Activated T-cell treated with anti-CD3 and anti-CD28 coated beads for 4 hours (primary cell): ENCODE data around the gene DNAJA2.

Experiments
- DNase-seq: peaks from one replicate; pipeline ENCODE4 v3.0.0-alpha.2; 2020

DNAJA2 gene

DNA sequence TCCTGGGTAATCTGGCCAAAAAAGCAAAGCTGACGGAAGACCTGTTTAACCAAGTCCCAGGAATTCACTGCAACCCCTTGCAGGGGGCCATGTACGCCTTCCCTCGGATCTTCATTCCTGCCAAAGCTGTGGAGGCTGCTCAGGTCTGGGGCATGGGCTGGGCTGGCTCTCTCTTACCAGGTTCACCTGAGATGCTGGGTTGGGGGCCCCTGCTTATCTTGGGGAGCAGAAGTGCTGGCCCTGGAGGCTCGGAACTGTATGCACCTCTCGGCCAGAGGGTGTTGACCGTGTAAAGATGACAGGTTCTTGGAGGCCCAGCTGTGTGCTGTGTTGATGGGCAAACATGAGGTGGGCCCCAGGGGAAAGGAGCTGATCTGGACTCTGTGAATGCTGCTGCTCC is 49.1 kb downstream of the DNAJA2 start:
- DNase-seq, result no peak

DNA sequence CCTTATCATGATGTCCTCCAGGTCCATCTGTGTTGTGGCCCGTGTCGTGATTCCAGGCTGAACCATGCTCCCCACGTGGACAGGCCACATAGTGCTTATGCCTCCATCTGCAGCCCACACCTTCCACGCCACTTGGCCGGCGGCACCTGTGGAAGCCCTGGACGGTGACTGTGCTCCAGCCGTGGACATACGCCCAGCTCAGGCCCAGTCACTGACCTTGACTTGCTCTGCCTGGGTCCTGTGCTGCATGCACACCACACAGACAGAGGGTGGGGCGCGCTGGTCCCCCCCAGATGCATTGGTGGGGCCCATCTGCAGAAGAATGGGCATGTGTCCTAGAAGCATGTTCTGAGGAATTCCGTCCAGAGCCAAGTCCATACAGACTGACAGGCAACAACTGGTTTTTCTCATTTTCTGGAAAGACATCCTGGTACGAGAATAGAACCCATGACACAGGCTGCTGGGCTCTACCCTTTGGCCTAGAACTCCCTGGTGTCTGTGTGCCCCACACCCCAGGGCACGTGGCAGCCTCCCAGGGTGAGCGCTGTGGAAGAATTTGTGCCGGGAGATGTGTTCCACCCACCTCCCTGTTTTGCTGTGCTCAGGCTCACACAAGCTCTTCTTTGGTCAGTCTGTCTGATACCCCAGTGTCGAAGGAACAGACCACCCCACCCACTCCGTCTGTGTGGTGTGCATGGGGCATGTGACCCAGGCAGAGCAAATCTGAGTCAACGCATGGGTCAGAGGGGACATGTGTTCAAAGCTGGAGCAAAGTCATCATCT is 49.8 kb downstream of the DNAJA2 start:
- DNase-seq, result no peak

DNA sequence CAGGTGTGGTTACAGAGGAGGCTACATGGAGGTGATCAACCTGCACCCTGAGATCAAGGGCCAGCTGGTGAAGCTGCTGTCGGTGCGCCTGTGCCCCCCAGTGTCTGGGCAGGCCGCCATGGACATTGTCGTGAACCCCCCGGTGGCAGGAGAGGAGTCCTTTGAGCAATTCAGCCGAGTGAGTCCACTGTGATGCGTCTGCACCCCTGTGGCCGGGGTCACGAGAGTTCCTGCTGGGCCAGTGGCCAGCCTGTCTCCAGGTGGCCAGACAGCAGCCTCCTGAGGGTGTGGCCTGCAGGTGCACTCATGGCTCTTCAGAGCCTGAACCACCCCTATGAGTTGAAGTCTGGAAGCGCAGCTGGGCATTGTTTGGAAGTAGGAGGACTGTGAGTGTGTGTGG is 51.2 kb downstream of the DNAJA2 start:
- DNase-seq, result no peak

DNA sequence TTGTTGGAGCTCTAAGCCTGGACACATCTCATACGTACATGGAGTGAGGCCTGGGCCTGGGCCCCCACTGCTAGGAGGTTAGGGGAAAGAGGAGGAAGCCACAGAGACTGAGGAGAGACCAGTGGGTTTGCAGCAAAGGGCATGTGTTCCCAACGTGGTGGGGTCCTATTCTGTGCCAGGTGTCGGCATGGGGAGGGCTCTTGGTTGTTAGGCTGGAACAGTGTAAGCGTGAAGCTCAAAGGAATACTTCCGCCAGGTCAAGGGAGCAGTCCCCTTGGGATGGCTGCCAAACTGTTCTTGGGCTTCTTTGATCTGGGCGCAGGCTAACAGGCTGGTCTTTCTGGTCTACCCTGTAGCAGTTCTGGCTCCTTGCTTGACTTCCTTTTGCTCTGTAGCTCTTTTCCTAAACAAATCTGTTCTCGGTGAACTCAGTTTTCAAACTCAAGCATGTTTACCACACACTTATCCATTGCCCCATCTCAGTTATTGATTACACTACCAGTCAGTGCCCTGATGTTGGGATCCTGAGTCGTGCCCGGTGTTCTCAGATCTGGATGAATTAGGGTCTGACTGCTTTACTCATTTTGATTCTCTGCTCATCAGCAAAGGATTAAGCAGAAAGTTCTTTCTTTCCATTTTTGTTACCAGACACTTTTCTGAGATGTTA is 52.9 kb downstream of the DNAJA2 start:
- no peak for DNase-seq

DNA sequence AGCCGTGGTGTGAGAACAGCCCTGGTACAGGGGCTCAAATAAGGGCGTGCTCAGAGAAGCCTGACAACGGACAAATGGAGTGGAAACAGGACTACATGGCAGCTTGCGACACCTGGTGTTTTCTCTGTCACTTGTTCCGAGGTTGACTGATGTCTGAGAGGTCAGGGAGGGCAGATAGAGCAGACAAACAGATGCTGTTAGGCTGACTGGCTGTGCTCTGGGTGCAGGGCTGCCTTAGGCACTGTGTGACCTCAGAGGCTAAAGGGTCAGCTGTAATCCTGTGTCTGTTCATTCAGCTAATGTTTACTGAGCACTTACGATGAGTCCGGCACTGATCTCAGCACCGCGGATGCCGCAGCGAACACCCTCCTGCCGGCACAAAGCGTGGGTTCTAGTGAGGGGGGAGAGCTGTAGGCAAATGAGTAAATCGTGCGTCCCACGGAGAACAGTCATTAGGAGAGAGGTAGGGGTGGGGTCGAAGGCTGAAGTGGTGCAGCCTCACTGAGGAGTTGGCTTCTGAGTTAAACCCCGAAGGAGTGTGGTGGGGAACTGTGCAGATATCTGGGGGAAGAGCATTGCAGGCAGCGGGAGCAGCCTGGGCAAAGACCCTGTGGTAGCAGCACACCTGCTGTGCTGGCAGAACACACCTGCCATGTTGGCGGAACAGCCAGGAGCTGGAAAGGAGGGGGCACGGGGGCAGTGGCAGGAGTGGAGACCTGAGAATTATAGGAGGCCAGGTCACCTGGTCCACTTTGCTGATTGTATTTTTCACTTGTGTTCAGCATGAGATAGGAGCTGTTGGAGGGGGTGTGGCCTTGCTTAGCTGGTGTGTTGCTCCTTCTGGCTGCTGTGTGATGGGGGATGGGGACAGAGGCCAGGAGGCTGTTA is 54.3 kb downstream of the DNAJA2 start:
- no peak for DNase-seq

DNA sequence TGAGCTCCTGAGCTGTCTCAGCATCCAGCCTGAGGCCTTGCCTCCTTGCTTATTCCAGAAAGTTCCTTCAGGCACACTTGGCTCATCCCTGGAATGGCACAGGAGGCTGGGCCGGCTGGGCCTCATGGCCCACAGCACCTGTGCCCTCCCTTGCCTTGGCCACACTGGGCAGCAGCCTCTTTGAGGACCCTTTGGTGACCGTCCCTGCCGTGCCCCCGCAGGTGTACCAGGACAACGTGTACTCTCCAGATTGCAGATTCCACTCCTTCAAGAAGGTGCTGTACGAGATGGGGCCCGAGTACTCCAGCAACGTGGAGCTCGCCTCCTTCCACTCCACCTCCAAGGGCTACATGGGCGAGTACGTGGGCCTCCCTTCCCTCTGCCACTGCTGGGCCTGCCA is 55.1 kb downstream of the DNAJA2 start:
- DNase-seq, result no peak

DNA sequence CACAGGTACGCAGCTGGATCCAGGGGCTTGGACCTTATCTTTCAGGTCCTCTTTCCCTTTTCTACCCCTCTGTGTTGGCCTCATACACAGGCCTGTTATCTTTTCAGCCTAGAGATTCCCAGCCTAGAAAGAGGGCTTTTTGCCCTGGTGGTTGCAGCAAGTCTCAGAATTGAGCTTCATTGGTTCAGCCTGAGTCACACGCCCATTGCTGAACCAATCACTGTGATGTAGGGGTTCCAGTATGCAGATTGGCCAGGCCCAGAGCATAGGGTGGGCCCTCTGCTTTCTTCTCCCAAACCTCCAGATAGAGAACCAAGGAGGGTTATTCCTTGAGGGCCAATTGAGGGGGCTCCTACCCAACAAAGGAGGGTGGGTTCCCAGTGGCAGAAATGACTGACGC is 56.5 kb downstream of the DNAJA2 start:
- DNase-seq, result no peak

DNA sequence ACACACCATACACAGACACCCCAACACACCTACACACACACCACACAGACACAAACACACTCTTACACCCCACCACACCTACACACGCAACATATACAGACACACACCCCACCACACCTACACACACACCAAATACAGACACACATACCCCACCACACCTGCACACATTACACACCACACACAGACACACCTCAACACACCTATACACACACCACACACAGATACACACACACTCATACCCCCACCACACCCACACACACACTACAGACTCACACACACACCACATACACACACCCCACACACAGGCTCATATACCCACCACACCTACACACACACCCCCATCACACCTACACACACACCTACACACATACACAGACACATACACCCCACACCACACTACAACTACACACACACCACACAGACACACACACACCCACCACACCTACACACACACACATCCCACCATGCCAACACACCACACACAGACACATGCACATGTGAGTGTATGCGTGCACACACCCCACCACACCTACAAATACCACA is 57.9 kb downstream of the DNAJA2 start:
- no peak for DNase-seq

DNA sequence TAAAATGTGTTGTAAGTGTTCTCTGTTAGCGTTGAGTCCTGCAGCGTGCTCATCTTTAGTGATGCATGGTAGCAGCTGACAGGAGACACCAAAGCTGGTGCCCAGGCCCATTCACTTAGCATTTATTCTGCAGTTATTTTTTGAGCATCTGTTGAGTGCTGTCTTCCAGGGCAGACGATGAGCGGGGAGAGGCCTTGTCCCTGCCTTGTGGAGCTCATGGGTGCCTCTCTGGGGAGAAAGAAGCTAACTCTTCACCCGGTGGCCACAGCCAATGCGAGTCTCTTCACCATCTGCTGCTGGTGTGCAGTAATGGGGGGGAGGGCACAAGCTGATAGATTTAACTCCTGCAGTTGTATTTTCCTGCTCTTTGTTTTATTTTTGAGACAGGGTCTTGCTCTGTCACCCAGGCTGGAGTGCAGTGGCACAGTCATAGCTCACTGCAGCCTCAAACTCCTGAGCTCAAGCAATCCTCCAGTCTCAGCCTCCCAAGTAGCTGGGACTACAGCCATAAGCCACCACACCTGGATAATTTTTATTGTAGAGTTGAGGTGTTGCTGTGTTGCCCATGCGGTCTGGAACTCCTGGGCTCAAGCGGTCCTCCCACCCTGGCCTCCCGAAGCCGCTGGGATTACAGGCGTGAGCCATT is 58.8 kb downstream of the DNAJA2 start:
- DNase-seq, result no peak

DNA sequence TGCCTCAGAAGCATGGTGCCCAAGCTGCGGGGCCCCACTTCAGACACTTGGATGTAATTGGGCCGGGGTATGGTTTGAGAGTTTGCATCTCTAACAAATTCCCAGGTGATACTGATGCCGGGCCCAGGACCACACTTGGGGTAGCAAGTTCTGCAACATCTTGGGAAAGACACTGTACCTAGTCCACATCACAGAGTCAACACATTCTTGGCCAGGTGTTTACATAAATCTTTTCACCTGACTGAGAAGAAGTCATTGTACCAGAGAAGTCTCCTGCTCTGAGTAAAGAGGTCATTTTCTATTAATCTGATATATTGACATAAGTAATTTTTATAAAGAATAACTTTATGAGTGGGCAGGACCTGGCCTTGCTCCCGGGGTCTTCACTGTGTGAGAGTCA is 61.8 kb downstream of the DNAJA2 start:
- DNase-seq, result no peak

DNA sequence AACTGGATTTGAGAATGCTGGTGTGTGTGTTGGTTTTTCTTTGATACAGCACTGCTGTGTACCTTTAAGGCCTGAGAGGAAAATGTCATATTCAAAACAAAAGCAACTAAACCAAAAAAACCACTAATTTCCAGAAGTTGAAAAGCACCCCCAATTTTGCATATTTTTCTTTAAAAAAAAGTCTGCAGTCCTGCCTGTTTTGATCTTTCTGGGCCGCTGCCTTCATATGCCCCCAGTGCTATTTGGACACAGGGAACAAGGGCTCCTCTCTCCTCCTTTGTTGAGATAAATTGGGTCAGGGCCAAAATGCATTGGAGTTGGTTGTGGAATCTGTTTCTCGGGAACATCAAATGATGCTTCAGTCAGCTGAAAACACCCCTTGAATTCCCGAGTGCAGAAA is 62.4 kb downstream of the DNAJA2 start:
- DNase-seq, result no peak

DNA sequence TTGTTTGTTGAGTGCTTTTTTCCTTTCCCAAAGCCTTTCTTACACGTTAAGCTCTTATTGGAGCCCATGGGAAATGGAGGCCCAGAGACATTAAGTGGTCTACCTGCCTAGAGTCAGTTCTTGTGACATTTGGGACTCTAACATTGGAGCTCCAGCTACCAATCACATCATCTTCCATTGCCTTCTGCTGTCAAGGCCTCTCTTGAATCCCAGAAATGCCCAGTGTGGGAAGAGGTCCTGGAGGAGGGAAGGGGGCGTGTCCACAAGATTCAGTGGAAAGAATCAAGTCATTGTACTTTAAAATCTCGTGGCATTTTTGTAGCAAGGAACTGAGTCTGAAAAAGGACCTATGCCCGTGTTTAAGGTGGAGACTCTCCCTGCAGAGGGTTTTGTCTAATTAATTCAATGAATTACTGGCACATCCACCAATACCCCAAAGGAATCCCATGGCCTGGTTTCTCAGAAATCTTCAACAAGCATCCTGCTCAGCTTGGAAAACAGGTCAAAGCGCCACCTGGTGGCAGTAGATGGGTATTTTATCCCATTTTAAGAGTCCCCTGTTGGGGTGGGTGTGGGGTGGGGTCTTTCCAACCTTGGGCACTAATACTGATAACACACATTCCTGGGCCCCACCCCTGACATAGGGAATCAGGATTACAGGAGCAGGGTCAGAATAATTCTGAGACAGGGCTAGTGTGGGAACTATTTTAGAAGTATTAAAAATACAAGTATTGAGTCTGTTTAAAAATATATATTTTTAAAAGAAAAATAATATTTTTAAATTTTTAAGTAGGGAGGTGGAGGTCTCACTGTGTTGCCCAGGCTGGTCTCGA is 64.7 kb downstream of the DNAJA2 start:
- peak; percentile 48 for DNase-seq

DNA sequence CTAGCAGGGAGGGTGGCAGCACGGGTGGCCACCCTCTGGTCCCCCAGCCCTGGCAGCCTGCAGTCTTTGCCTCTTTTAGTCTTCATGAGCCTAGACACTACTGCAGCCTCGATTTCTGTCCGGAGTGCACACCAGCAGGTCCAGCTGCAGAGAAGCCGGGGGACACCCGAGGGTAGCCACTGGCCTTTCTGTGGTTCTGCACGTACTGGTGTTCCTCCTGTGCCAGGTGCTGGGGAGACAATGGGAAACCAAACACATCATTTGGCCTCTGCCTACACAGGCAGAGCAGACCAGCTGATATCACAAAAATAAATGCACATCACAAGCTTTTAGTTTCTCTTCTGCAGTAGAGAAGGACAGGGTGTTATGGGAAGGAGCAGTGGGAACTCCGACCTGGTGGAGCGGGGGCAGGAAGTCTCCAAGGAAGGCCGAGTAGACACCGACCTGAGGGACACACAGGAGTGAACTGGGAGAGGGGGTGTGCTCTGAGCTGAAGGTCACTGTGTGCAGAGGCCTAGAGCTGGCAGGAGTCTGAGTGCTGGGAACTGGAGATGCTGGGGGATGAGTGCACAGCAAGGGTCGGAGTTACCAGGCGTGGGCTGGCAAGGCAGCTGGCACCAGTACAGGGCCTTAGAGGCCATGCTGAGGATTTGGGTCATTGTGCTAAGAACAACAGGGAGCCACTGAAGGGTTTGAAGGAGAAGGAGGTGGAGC is 66.3 kb downstream of the DNAJA2 start:
- DNase-seq, result no peak

DNA sequence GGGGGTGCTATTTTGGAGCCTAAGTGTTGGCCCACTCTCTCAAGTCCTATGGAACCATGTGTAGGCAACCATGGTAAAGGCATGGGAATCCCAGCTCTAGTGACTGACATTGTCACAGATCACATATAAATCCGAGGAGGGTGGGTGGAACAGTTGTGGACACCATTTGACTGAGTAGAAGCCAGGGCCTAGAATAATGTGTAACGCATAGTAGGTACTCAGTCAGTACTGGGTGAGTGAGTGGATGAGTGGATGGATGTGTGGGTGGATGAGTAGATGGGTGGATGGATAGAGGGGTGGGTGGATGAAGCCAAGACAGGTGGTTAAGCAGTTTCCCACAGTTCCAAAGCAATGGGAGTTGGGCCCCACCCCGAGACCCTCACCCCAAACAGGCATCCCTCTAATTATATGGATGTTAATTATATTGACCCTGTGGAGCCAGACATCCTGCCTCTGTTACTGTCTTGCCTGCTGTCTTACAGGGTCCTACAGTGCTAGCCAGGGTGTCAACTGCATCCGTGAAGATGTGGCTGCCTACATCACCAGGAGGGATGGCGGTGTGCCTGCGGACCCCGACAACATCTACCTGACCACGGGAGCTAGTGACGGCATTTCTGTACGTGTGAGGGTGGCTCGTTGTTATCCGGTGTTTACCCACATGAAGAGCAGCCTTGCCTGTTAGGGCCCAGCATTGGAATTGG is 67.0 kb downstream of the DNAJA2 start:
- no peak for DNase-seq
